ENCODE results near the gene SLC6A5. TPM values are rescaled to one million over a fixed set of nuclear protein-coding genes. Genes with fewer than 3 reads are reported as not detected.

The SLC6A5 gene
- total RNA-seq, 1 experiment from 2014 or later = not detected

DNA sequence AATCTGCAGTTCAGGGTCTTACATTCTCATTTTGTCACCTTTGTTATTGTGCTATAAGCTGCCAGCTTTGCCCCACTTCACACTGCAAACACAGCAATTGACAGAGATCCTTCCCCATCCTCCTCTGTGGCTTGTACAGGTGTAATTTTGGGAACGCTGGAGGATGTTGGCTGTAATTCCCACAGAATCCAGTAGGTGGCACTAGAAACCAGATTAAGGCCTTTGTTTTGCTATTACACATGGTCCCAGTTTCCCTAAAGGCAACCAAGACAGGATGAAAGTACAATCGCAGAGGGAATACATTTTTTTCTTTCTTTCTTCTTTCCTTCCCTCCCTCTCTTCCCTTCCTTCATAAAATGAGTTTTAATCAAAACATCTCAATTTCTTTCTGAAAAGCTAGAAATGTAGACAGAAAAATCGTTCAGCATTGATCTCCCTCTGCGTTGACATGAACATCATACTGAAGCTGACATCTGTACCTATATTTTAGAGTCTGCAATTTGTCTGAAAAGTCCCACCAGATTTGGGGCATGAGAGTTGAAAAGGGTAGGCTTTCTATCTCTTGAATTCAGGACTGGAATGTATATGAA, 48.7 kb downstream of the SLC6A5 start:
- intact Hi-C loops (cut with micrococcal nuclease; ENCODE audit: unreplicated experiment) = loop anchor here (5.0 to 10.0 kb wide), 3 partner anchors 224 to 1487 kb away; no protein-coding TSS in a partner anchor
- Histone ChIP-seq H3K27me3 (replicated peaks; ENCODE audit: insufficient read depth, low read depth, low read length, poor library complexity) (no peaks in the 10 kb centered on the region), H3K4me3 (ENCODE audit: low read depth, low read length, poor library complexity, severe bottlenecking) (no peak overlapping the region), H3K36me3 (ENCODE audit: insufficient read depth, low read length, poor library complexity, severe bottlenecking) (no peaks in the 10 kb centered on the region), H3K27ac (ENCODE audit: low read depth, low read length, poor library complexity, severe bottlenecking) (no peak overlapping the region), H3K9me3 (ENCODE audit: low read depth, low read length, poor library complexity, severe bottlenecking) (no peaks in the 10 kb centered on the region), H3K4me1 (ENCODE audit: insufficient read depth, low read length, poor library complexity, severe bottlenecking) (no peaks in the 10 kb centered on the region)
- DNase-seq (ENCODE audit: low spot score) = peak; percentile 55
- ChIA-PET POLR2A (ENCODE audit: low non-redundant PET) (no interaction called here), CTCF (interaction anchor here (0.6 kb wide), 1 partner anchor 856 kb away, joined by 3 read pairs; no protein-coding TSS in a partner anchor)
- BruUV-seq (replicated peaks) = no TSS peak
- TF ChIP-seq EZH2 (IDR thresholded peaks at IDR 0.05; ENCODE audit: borderline replicate concordance, low read depth, low read length, poor library complexity, severe bottlenecking) = no peak
- TF ChIP-seq, protein P1, sequence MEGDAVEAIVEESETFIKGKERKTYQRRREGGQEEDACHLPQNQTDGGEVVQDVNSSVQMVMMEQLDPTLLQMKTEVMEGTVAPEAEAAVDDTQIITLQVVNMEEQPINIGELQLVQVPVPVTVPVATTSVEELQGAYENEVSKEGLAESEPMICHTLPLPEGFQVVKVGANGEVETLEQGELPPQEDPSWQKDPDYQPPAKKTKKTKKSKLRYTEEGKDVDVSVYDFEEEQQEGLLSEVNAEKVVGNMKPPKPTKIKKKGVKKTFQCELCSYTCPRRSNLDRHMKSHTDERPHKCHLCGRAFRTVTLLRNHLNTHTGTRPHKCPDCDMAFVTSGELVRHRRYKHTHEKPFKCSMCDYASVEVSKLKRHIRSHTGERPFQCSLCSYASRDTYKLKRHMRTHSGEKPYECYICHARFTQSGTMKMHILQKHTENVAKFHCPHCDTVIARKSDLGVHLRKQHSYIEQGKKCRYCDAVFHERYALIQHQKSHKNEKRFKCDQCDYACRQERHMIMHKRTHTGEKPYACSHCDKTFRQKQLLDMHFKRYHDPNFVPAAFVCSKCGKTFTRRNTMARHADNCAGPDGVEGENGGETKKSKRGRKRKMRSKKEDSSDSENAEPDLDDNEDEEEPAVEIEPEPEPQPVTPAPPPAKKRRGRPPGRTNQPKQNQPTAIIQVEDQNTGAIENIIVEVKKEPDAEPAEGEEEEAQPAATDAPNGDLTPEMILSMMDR (conservative IDR thresholded peaks at IDR 0.05; ENCODE audit: low read depth, low read length) = peak; percentile 77

DNA sequence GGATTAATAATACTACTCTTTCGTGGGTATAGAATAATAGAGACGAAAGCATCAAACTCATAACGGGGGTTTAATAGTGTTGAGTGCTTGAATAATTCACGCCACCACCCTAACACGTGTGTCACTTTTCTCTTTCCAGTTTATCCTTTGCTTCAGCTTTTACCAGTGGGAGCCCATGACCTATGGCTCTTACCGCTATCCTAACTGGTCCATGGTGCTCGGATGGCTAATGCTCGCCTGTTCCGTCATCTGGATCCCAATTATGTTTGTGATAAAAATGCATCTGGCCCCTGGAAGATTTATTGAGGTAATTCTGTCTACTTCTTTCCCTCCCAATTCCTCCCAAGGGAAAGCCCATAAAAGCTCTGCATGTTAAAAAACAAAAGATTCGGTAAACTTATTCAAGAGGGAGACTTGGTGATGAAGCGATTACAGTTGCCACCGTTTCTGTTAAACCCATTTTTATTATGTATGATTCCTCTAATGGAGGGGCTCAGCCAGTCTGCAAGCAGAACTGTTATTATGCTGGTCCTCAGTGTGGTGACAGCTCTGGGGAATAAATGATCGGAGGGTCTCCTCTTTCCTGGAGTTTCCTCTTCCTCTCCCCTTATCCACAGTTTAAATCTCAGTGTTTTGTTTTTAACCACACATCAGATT, 52.9 kb downstream of the SLC6A5 start:
- Histone ChIP-seq H3K36me3 (ENCODE audit: insufficient read depth, low read length, poor library complexity, severe bottlenecking) (no peaks in the 10 kb centered on the region), H3K4me3 (ENCODE audit: low read depth, low read length, poor library complexity, severe bottlenecking) (no peak overlapping the region), H3K27ac (ENCODE audit: low read depth, low read length, poor library complexity, severe bottlenecking) (no peak overlapping the region), H3K27me3 (replicated peaks; ENCODE audit: insufficient read depth, low read depth, low read length, poor library complexity) (no peaks in the 10 kb centered on the region), H3K4me1 (ENCODE audit: insufficient read depth, low read length, poor library complexity, severe bottlenecking) (no peaks in the 10 kb centered on the region), H3K9me3 (ENCODE audit: low read depth, low read length, poor library complexity, severe bottlenecking) (no peaks in the 10 kb centered on the region)
- DNase-seq (ENCODE audit: low spot score) = peak; percentile 29
- BruUV-seq (replicated peaks) = no TSS peak
- TF ChIP-seq EZH2 (IDR thresholded peaks at IDR 0.05; ENCODE audit: borderline replicate concordance, low read depth, low read length, poor library complexity, severe bottlenecking) = no peak
- TF ChIP-seq, protein P1 (conservative IDR thresholded peaks at IDR 0.05; ENCODE audit: low read depth, low read length) = no peak
- POLR2A ChIA-PET (ENCODE audit: low non-redundant PET) = no interaction called here
- intact Hi-C loops (cut with micrococcal nuclease; ENCODE audit: unreplicated experiment) = no loop called here
- CTCF ChIA-PET = no interaction called here

DNA sequence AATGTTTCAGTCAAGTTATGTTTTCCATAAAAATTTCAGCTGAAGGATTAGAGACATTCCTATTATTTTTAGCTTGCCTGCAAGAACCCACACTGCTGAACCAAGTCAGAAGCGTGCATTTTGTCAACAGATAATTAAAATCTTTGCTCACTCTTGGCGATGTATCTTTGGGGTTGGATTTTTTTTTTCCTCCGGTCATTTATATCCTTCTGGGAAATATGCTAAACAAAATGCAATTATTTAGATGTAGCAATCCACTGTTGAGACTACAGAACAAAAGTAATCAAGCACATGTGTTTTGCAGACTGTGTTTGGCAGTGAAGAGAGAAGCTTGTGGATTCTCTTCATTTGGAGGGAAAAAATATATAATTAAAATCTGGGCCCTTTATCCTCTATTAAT, 54.6 kb downstream of the SLC6A5 start:
- no TSS peak for BruUV-seq (replicated peaks)
- Histone ChIP-seq H3K27me3 (replicated peaks; ENCODE audit: insufficient read depth, low read depth, low read length, poor library complexity) (no peaks in the 10 kb centered on the region), H3K9me3 (ENCODE audit: low read depth, low read length, poor library complexity, severe bottlenecking) (no peaks in the 10 kb centered on the region), H3K4me1 (ENCODE audit: insufficient read depth, low read length, poor library complexity, severe bottlenecking) (no peaks in the 10 kb centered on the region), H3K27ac (ENCODE audit: low read depth, low read length, poor library complexity, severe bottlenecking) (no peak overlapping the region), H3K36me3 (ENCODE audit: insufficient read depth, low read length, poor library complexity, severe bottlenecking) (no peaks in the 10 kb centered on the region), H3K4me3 (ENCODE audit: low read depth, low read length, poor library complexity, severe bottlenecking) (no peak overlapping the region)
- TF ChIP-seq EZH2 (IDR thresholded peaks at IDR 0.05; ENCODE audit: borderline replicate concordance, low read depth, low read length, poor library complexity, severe bottlenecking) = no peak
- TF ChIP-seq, protein P1 (conservative IDR thresholded peaks at IDR 0.05; ENCODE audit: low read depth, low read length) = no peak
- POLR2A ChIA-PET (ENCODE audit: low non-redundant PET) = no interaction called here
- intact Hi-C loops (cut with micrococcal nuclease; ENCODE audit: unreplicated experiment) = no loop called here
- CTCF ChIA-PET = no interaction called here
- no peak for DNase-seq (ENCODE audit: low spot score)

Measured in A673 (cell line).